Stomach (tissue), 4 donors: ENCODE results near the gene ARHGAP40.

ENCODE experiments used
- CTCF ChIP-seq, 7 experiments: fragments of 450-650 bp in 4 of 7; fragments of 200-600 bp in 3 of 7; sonication (generic) in 3 of 7; IDR thresholded peaks; one replicate each; pipeline ENCODE4 v1.5.1; 2016 to 2019; ENCODE audit warnings: antibody characterized with exemption in 7 of 7, control low read depth in 2 of 7, mild to moderate bottlenecking in 1 of 7
- POLR2AphosphoS5 ChIP-seq, 3 donors: sonication (generic); formaldehyde crosslinking; IDR thresholded peaks; one replicate each; pipeline ENCODE4 v1.6.1; 2016; ENCODE audit warnings: antibody characterized with exemption in 3 of 3

DNA sequence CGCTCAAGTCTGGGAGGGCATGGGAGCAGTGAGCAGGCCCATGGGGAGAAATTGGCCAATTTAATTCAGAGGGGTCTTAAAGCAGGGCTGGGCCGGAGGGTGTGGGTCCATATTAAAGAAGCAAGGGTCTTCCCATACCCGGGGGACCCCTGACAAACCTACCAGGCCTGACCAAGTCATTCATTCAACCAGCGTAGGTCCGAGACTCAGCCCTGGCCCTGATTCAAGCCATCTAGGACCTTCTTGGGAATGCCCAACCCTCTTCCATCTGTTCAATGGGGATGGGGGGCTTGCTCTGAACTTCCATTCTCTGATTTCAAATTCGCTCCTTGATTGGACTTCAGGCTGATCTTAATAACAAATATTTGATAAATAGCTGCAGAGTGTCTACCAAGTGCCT is 13.3 kb upstream of the ARHGAP40 start:
- no peak for TF ChIP-seq POLR2AphosphoS5 (IDR thresholded peaks at IDR 0.05)
- no peak for TF ChIP-seq CTCF (IDR thresholded peaks at IDR 0.05)
